Raji (cell line): ENCODE data around the gene PGAP2.

ENCODE experiments used
- POLR2A ChIP-seq: IDR thresholded peaks from 2 replicates; pipeline ENCODE4 v1.6.1; 2011; ENCODE audit warnings: low read depth, low read length, control low read depth; ENCODE audit not compliant: insufficient read depth

PGAP2 gene

DNA sequence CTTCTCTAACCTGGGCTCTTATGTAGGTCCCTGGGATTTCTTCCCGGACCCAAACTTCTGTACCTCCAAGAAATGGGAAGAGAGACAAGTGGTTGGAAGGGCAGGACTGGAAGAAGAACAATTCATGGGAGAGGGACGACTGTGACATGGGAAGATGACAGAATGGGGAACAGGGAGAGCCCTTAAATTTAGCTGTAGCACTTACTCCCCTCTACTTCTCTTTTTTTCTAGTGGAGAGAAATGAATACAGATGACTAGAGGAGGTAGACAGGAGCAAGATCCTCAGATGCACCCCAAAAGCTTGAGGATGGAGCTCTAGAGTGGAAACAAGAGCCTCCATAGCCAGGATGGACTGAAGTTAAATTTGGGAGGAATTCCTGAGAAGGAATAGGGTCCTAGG, 30.1 kb downstream of the PGAP2 start:
- no peak for TF ChIP-seq POLR2A

GRCh38 chr11:3840004-3840869, 31.9 kb downstream of the PGAP2 start:
- TF ChIP-seq POLR2A: no peak; the same call in 1 of the 2 replicates

DNA sequence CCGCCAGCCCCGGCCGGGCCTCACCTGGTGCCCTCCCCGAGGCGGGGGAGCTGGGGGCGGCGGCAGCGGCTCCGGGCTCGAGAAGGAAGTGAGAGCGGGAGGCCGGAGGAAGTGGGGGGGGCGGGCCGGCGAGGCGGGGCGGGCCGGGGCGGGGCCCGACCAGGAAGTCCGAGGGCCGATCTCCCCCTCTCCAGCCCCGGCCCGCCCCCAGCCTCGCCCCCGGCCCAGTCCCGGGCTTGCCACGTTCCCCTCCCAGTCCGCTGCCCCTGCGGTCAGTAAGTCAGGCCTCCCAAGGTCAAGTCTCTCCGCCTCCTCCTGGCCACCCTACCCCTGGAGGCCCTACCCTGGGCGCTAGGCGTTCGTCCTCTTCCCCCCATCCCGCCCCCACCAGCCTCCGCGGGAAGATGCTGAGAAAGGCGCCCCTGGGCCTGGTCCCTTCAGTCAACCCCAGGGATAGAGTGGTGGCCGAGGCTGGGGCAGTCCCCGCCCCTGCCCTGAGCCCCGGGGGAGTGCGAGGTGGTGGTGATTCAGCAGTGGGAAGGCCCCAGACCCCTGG, 32.6 kb downstream of the PGAP2 start, which contains the start of gene RHOG:
RHOG (minus strand) TSS at position 90 of the 556 bp plus-strand sequence. CDS start 12,821 bp downstream, outside the sequence.
- peak; percentile 49; the same call in 1 of the 2 replicates for TF ChIP-seq POLR2A

GRCh38 chr11:3841426-3842350, 33.3 kb downstream of the PGAP2 start:
- peak; percentile 47; the same call in 1 of the 2 replicates for TF ChIP-seq POLR2A

DNA sequence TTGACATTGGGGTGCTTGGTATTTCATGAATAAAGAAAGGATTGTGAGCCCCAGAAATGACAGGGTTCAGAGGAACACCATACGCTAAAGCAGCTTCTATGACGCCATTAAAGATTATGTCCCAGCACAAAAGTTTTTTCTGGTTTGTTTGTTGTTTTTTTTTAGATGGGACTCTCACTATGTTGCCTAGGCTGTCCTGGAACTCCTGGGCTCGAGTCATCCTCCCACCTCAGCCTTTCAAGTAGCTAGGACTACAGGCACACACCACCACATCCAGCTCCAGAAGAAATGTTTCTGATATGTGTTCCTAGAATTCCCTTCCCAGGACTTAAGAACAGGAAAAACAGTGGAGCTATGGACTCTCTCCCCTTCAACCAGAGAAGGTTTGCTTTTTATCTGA, 35.0 kb downstream of the PGAP2 start:
- no peak for TF ChIP-seq POLR2A

DNA sequence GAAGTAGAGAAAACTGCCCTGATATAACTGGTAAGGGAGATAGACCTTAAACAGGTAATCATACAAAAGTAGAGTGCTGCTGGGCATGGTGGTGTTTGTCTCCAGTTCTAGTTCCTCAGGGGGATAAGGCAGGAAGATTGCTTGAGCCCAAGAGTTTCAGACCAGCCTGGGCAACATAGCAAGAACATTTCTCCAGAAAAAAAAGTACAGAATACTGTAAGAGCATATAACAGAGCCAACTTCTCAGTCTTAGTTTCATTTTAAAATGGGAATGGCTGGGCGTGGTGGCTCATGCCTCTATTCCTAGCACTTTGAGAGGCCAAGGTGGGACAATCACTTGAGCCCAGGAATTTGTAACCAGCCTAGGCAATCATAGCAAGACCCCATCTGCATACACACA, 36.9 kb downstream of the PGAP2 start:
- no peak for TF ChIP-seq POLR2A

DNA sequence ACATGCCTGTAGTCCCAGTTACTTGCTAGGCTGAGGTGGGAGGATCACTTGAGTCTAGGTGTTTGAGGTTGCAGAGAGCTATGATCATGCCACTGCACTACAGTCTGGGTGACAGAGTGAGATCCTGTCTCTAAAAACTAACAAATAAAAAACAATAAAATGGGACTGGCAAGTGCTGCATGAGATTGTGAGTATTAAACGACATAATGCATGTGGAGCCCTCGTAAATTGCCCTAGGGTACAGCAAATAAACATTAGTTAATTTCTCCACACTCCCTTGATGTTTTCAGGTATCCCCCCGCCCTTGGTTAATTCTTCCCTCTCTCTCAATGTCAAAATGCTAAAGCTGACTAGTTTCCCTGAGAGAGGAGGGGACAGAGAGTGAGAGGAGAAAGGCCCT, 37.3 kb downstream of the PGAP2 start:
- no peak for TF ChIP-seq POLR2A

GRCh38 chr11:3849297-3849874, 41.0 kb downstream of the PGAP2 start:
- no peak for TF ChIP-seq POLR2A

- no peak for TF ChIP-seq POLR2A
Measured at GRCh38 chr11:3853545-3853842, 45.1 kb downstream of the PGAP2 start.

GRCh38 chr11:3853899-3854659, 45.7 kb downstream of the PGAP2 start:
- peak; percentile 76 for TF ChIP-seq POLR2A

DNA sequence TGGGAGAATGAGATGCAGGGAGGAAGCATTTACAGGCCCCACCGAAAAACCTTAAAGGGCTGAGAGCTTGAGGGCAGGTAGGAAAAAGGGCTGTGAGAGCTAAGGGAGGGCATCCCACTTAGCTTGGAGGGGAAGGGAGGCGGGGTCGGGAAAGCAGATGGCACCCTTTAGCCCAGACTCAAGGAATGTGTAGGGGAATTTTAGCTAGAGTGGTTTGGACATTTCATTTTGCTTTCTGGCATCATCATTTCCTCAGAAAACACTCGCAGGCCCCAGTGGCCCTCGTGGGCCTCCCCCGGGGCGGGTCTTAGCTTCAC, 46.3 kb downstream of the PGAP2 start:
- peak; percentile 41 for TF ChIP-seq POLR2A

- TF ChIP-seq POLR2A: peak; percentile 62
Measured at GRCh38 chr11:3854977-3855807, 46.8 kb downstream of the PGAP2 start, which contains the start of gene STIM1. Gene STIM1, plus strand, starts transcription at chr11:3855664. Its CDS starts 607 bp downstream, at chr11:3856271.

GRCh38 chr11:3855808-3856491, 47.6 kb downstream of the PGAP2 start:
- no peak for TF ChIP-seq POLR2A
